Urinary bladder (tissue), 4 donors: ENCODE results near the gene RARB. TPM values are rescaled to one million over a fixed set of nuclear protein-coding genes. Genes with fewer than 3 reads are reported as not detected.

Source experiments
- DNase-seq: peaks from one replicate; pipeline ENCODE4 v3.0.0-alpha.2; 2015; ENCODE audit errors: extremely low spot score
- H3K27ac ChIP-seq: one replicate; pipeline ENCODE4 v1.5.1; 2013; ENCODE audit warnings: low read depth, mild to moderate bottlenecking, moderate library complexity
- H3K36me3 ChIP-seq: one replicate; pipeline ENCODE4 v1.6.1; 2013; ENCODE audit warnings: mild to moderate bottlenecking, moderate library complexity; ENCODE audit not compliant: insufficient read depth
- H3K4me1 ChIP-seq: one replicate; pipeline ENCODE4 v1.6.1; 2013; ENCODE audit warnings: mild to moderate bottlenecking, moderate library complexity; ENCODE audit not compliant: insufficient read depth
- H3K4me3 ChIP-seq: one replicate; pipeline ENCODE4 v1.5.1; 2013; ENCODE audit warnings: low read depth, low read length
- whole genome bisulfite sequencing: extraction: QIAGEN DNeasy Blood & Tissue Kit; methylation state at CpG from one replicate; pipeline ENCODE4 v1.1.7; 2013; 5-methylcytosine and 5-hydroxymethylcytosine counted together
- polyA plus RNA-seq: library from polyadenylated mRNA; stranded (reverse); fragments of 200-250 nt; gene quantifications from one replicate; pipeline ENCODE4 v1.2.3, GENCODE V29; 2013
- total RNA-seq: library from RNA; depleted of rRNA; stranded (reverse); fragments of >200 nt; gene quantifications from one replicate; pipeline ENCODE4 v1.2.3, GENCODE V29; 2014
- donor health status: healthy with polysubstance abuse.
- donor health status: healthy.

The RARB gene
- total RNA-seq (70.7 TPM), polyA plus RNA-seq (12.3 TPM)

DNA sequence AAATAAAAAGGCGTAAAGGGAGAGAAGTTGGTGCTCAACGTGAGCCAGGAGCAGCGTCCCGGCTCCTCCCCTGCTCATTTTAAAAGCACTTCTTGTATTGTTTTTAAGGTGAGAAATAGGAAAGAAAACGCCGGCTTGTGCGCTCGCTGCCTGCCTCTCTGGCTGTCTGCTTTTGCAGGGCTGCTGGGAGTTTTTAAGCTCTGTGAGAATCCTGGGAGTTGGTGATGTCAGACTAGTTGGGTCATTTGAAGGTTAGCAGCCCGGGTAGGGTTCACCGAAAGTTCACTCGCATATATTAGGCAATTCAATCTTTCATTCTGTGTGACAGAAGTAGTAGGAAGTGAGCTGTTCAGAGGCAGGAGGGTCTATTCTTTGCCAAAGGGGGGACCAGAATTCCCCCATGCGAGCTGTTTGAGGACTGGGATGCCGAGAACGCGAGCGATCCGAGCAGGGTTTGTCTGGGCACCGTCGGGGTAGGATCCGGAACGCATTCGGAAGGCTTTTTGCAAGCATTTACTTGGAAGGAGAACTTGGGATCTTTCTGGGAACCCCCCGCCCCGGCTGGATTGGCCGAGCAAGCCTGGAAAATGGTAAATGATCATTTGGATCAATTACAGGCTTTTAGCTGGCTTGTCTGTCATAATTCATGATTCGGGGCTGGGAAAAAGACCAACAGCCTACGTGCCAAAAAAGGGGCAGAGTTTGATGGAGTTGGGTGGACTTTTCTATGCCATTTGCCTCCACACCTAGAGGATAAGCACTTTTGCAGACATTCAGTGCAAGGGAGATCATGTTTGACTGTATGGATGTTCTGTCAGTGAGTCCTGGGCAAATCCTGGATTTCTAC is at the start of gene RARB:
RARB (plus strand) TSS at position 322 of the 847 bp plus-strand sequence; CDS start at position 791, 469 bp downstream.
- Histone ChIP-seq H3K4me3 (peak within 1 kb of the TSS; percentile 51), H3K4me1 (no peaks in the 10 kb centered on the region), H3K36me3 (no peaks in the 10 kb centered on the region), H3K27ac (peak within 1 kb of the TSS; percentile 59)
- DNase-seq, result peak; percentile 95
- under 1% methylated on average over 27 of the region's 27 CpGs for WGBS

DNA sequence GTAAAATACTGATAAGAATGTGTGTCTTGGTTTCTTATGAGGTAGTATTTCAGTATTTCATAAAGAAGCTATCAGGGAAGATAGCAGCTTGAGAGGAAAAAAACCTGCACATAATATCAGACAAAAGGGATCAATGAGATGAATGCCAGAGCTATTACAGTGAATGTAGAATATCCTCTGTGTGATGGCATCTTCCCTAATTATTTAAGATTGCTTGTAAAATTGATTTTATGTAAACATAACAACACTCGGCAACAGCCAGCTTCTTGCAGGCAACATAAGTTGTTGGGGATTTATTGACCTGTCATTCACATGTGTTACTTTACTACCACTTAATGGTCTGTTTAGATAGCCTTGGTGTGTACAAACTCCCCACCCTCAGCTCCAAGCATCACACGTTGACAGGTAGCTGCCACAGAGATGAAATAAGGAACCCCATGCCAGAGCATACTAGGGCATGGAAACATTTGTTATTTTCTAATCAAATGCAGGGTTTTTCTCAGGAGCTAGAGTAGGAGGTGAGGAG is 49.2 kb upstream of the RARB start:
- Histone ChIP-seq H3K4me1 (no peaks in the 10 kb centered on the region), H3K4me3 (no peak overlapping the region), H3K36me3 (no peaks in the 10 kb centered on the region), H3K27ac (no peak overlapping the region)
- no peak for DNase-seq
- 86% methylated on average over 2 of the region's 2 CpGs for WGBS

DNA sequence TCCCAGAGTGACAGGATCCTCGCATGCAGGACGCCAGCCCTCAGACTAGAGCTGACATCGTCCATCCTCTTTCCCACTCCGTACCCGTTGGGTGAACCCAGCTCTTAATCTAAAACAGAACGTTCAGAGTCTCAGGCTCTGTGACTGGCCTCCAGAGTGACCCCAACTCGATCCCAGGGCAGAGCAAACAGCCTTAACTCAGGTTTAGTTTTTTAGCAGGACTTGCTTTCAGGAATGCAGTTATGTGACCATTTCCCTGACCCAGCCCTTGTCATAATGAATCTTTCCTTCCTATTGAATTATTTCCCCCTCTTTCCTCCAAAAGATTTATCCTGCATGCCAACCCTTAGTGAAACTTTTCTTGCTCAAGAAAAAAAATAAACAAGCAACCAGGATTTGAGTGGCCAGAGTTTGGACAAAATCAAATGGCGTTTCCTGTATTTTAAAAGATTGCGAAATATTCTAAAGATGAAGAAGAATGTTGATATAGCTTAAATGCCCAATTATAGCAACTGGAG is 47.8 kb upstream of the RARB start:
- no peaks in the 10 kb centered on the region for H3K36me3 ChIP-seq
- H3K27ac ChIP-seq, result no peak overlapping the region
- no peak for DNase-seq
- H3K4me1 ChIP-seq, result no peaks in the 10 kb centered on the region
- WGBS, result 66% methylated on average over 9 of the region's 9 CpGs
- no peak overlapping the region for H3K4me3 ChIP-seq

DNA sequence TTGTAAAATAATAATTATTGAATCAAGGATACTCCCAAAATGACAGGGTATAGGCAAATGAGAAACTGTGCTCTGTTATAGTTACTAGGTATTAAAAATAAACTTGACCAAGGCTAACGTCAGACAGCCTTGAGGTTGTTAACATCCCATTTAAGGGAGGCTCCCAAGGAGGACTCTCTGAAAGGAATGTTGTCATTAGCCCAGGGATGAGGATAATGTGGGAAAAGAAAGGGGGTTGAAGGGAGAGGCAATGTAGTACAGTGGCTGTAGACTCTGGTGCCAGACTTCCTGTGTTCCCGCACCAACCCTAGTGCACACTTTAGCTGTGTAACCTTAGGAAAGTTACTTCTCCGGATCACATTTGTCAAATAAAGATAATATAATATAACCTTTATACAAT is 47.0 kb upstream of the RARB start:
- H3K4me1 ChIP-seq, result no peaks in the 10 kb centered on the region
- no peaks in the 10 kb centered on the region for H3K36me3 ChIP-seq
- DNase-seq, result no peak
- 50% methylated on average over 3 of the region's 3 CpGs for WGBS
- no peak overlapping the region for H3K27ac ChIP-seq
- H3K4me3 ChIP-seq, result no peak overlapping the region

DNA sequence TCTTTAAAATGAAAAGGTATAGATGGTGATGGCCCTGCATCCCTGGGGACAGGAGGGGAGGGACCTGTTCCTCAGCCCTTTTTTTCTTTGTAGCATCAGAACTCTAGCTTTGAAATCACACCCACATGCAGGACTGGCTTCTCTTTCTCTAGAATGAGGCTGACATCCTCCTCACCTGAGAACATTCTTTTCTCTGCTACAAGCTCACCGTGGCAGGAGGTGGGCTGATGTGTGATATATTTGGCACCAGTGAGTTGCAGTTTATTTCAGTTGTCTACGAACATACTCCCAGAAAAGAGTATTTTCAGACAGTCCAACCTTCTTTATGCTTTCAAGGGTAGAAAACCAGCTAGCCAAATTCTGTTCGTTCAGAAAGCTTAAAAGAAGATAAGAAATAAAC is 43.6 kb upstream of the RARB start:
- H3K4me3 ChIP-seq, result no peak overlapping the region
- H3K36me3 ChIP-seq, result no peaks in the 10 kb centered on the region
- WGBS, result 53% methylated on average over 3 of the region's 3 CpGs
- no peak overlapping the region for H3K27ac ChIP-seq
- DNase-seq, result no peak
- H3K4me1 ChIP-seq, result no peaks in the 10 kb centered on the region

DNA sequence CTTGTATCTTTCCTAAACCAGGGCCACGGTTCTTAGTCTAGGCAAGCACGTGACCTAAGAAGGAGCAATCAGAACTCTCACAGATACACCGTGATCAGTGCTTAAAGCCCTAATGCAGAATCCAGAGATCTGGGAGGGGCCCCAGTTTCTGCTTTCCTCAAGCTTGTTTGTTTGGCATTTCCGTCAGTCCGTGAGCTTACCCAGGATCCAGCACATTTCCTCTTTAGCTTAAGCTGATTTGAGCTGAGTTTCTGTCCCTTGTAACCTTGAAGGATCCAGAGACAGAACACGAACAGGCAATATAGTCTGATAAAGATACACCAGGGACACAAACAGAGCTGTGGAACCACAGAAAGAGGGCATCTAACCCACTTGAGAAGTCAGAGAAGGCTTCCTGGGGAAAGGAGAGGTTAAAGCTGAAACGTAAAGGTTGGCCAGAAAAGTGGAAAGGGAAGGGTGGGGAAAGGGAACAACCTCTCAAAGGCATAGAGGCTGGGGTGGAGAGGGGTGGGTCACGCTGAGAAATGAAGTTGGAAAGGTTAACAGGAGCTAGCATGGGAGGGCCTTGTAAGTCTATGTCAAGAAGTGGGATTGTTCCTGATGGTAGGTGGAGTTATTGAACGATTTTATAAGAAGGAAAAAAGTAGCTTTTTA is 42.1 kb upstream of the RARB start:
- no peak for DNase-seq
- H3K4me1 ChIP-seq, result no peaks in the 10 kb centered on the region
- H3K36me3 ChIP-seq, result no peaks in the 10 kb centered on the region
- H3K27ac ChIP-seq, result no peak overlapping the region
- 51% methylated on average over 9 of the region's 9 CpGs for WGBS
- no peak overlapping the region for H3K4me3 ChIP-seq

DNA sequence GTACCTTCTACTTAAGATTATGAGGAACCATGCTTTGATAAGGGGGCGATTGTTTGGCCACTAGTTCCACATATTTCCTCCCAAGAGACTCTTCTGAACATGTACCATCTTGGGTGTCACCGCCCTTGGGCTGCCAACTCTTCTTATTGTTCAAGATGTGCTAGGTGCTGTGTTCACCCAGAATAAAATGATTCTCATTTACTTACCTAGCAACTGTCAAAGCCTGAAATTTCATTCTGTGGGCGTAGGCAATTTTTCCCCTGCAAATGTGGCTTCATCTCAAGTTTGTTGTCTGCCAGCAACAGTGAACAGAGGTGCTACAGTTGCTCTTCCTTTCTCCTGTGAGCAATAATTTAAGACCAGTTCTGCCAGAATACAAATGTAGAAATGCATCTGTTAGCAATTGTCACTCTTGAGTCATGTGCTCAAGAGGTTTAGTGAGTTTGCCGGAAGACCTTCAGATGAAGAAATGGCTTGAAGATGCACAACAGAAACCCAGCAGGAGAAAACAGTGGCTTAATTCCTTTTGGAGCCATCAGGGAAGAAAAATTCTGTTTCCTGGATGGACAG is 41.3 kb upstream of the RARB start:
- Histone ChIP-seq H3K4me3 (no peak overlapping the region), H3K4me1 (no peaks in the 10 kb centered on the region), H3K36me3 (no peaks in the 10 kb centered on the region), H3K27ac (no peak overlapping the region)
- DNase-seq, result no peak
- WGBS, result 96% methylated on average over 4 of the region's 4 CpGs

DNA sequence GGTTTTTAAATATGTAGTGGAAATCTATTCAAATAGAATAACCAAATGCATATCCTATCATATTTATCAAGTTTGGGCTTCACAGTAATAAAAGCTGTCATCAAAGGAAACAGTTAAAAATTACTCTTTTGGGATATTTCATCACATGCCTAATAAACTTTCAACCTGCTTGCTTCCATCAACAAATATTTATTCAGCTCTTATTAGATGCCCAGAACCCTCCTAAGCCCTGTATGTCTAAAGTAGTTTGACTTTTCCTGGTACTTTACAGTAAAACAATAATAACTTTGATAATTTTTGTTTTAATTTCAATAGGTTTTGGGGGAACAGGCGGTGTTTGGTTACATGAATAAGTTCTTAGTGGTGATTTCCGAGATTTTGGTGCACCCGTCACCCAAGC is 37.5 kb upstream of the RARB start:
- Histone ChIP-seq H3K4me3 (no peak overlapping the region), H3K4me1 (no peaks in the 10 kb centered on the region), H3K36me3 (no peaks in the 10 kb centered on the region), H3K27ac (no peak overlapping the region)
- DNase-seq, result no peak
- 97% methylated on average over 3 of the region's 3 CpGs for WGBS

DNA sequence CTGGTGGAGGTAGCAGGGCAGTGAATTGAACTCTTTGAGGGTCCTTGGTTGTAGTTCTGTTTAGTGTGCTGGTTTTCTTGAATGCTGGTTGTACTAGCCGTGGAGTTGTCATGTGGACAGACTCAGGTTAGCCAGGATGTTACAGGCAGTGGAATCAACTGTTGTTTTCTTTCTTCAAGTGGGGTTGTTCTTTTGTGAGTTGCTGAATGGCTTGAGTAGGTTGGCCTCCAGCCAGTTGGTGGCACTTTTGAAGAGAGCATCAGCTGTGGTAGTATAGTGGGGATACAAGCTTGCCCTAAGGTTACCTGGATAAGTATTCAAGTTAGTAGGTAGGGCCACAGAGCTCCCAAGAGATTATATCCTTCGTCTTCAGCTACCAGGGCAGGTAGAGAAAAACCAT is 31.8 kb upstream of the RARB start:
- Histone ChIP-seq H3K4me3 (no peak overlapping the region), H3K36me3 (no peaks in the 10 kb centered on the region), H3K27ac (no peak overlapping the region), H3K4me1 (no peaks in the 10 kb centered on the region)
- no peak for DNase-seq
- 98% methylated on average over 2 of the region's 2 CpGs for WGBS

DNA sequence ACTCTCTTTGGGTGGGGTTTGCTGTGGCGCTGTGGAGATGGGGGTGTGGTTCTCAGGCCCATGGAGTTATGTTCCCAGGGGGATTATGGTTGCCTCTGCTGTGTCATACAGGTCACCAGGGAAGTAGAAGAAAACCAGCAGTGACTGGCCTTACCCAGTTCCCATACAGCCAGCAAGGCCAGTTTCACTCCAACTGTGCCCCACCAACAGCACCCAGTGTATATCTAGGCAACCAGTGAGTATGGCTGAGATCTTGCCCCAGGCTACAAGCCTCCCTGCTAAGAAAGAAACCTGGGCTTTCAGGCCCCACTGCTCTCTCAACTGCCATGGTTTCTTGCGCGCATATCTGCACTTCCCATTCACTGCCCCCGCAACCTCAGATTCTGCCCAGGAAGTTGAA is 31.4 kb upstream of the RARB start:
- no peak for DNase-seq
- WGBS, result 100% methylated on average over 4 of the region's 4 CpGs
- Histone ChIP-seq H3K4me3 (no peak overlapping the region), H3K4me1 (no peaks in the 10 kb centered on the region), H3K27ac (no peak overlapping the region), H3K36me3 (no peaks in the 10 kb centered on the region)

DNA sequence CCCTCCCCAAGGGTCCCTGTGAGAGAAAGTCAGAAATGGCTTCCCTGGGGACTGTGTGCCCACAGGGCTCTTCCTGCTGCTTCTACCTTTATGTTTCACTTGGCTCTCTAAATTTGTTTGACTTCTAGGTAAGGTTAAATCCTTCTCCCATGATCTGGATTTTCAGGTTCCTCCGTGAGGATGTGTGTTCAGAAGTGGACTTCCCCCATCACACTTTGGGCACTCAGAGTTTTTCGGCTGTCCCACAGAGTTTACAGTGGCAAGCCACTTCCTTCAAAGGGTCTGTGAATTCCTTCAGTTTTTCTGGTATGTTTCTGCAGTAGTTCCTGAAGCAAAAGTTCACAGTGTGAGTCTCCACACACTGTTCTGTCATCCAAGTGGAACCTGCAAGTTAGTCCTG is 30.9 kb upstream of the RARB start:
- Histone ChIP-seq H3K4me3 (no peak overlapping the region), H3K27ac (no peak overlapping the region), H3K36me3 (no peaks in the 10 kb centered on the region), H3K4me1 (no peaks in the 10 kb centered on the region)
- 95% methylated on average over 2 of the region's 2 CpGs for WGBS
- no peak for DNase-seq

DNA sequence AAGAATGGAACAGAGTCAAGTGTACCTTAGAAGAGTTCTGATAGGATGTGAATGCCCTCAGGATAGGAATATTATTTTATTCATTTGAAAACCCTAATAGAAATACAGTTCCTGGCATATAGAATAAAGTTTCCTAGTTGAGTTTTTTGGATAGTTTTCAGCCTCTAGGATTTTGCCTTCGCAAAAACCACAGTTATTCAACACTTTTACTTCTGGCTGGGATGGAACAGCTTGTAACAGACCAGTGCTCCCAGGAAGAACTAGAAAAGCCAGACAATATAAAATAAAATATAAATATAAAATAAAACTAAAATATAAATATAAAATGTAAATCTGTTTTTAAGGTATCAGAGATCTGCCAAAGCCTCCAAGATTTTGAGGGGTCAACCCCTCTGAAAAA is 27.5 kb upstream of the RARB start:
- DNase-seq, result no peak
- H3K27ac ChIP-seq, result no peak overlapping the region
- no peak overlapping the region for H3K4me3 ChIP-seq
- WGBS, result 39% methylated on average over 1 of the region's 1 CpG
- H3K36me3 ChIP-seq, result no peaks in the 10 kb centered on the region
- H3K4me1 ChIP-seq, result no peaks in the 10 kb centered on the region

DNA sequence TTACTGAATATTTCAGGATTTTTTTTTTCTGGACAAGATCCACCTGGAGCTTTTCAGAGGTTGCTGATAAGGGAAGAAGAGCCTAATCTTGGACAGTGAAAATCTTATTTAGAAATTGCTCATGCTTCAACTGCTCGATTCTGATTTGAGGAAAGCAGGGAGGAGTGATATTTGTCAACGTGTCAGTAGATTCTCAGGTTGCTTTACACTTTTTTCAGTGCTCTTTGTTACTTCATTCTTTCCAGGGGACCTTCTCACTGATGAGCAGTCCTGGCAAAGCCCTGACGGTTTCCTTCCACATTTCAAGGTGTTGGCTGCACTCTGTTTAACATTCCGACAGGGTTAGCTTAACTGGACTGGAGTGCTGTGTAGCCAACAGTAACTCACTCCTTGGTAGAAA is 24.1 kb upstream of the RARB start:
- no peak for DNase-seq
- WGBS, result 38% methylated on average over 4 of the region's 4 CpGs
- H3K4me3 ChIP-seq, result no peak overlapping the region
- no peaks in the 10 kb centered on the region for H3K4me1 ChIP-seq
- no peak overlapping the region for H3K27ac ChIP-seq
- H3K36me3 ChIP-seq, result no peaks in the 10 kb centered on the region

DNA sequence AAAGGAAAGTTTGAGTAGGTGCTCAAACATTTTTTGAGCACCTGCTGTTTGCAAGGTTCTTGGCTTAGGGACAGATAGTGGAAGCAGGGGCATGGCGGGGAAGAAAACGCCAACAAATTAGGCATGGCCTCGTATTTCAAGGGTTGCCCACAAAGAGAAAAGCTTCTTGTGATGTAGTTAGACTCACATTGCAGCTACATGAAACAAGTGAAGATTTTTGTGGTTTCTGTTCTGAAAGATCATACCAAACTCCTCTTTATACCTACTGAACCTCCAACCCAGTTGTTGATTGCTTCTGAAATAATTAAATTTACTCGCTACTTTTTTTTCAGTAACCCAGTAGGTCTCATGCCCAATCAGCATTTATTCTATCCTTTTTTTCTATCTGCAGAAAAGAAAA is 23.5 kb upstream of the RARB start:
- Histone ChIP-seq H3K4me1 (no peaks in the 10 kb centered on the region), H3K36me3 (no peaks in the 10 kb centered on the region), H3K4me3 (no peak overlapping the region), H3K27ac (no peak overlapping the region)
- no peak for DNase-seq
- WGBS, result 91% methylated on average over 4 of the region's 4 CpGs
